Measurements from ENCODE around the gene DOCK2.

- TF ChIP-seq CTCF (conservative IDR thresholded peaks at IDR 0.05; ENCODE audit: low read depth, low read length) (no peak), EZH2 (IDR thresholded peaks at IDR 0.05; ENCODE audit: borderline replicate concordance, low read depth, low read length, poor library complexity, severe bottlenecking) (no peak)
These were observed 249.6 kb downstream of the DOCK2 start for GRCh38 chr5:169886677-169887076.

Measured in A673 (cell line).